Renal cortical epithelial cell (primary cell): ENCODE measurements around the gene GEMIN7. TPM values are rescaled to one million over a fixed set of nuclear protein-coding genes. Genes with fewer than 3 reads are reported as not detected.
A peak's percentile ranks its signal among the peaks of the same experiment; 100 is the strongest.

Experiments used
- DNase-seq: peaks from one replicate; pipeline ENCODE4 v3.0.0-alpha.2; 2011; ENCODE audit warnings: low read depth
- total RNA-seq: library from RNA; depleted of rRNA; stranded (reverse); fragments of >200 nt; gene quantifications from 2 replicates; pipeline ENCODE4 v1.2.3, GENCODE V29; 2014

The GEMIN7 gene, protein sequence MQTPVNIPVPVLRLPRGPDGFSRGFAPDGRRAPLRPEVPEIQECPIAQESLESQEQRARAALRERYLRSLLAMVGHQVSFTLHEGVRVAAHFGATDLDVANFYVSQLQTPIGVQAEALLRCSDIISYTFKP
- total RNA-seq = 21.5 and 51.4 TPM in 2 replicates

- peak; percentile 43 for DNase-seq
These were observed at the start of gene GEMIN7 for GRCh38 chr19:45079063-45079910. Gene GEMIN7, plus strand, starts transcription at chr19:45079260. Its CDS starts 10,855 bp downstream, at chr19:45090115.

- no peak for DNase-seq
These were observed 48.2 kb upstream of the GEMIN7 start for GRCh38 chr19:45030825-45031224.

DNA sequence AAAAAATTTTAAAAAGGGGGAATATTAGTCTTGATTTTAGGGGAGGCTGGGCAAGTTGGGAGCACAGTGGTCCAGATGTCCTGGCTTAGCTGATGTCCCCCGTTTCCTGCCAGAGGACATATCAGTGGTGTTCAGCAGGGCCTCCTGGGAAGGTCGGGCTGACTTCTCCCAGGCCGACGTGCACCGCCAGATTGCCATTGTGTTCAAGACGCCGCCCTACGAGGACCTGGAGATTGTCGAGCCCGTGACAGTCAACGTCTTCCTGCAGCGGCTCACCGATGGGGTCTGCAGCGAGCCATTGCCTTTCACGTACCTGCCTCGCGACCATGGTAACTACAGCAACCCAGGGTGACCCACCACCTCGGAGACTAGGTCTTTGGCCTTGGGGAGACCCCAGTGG is 46.6 kb upstream of the GEMIN7 start:
- DNase-seq = no peak

GRCh38 chr19:45035755-45036154 is 43.3 kb upstream of the GEMIN7 start:
- DNase-seq = no peak

GRCh38 chr19:45037393-45038169 is 41.5 kb upstream of the GEMIN7 start:
- no peak for DNase-seq

GRCh38 chr19:45038931-45039893 is 39.8 kb upstream of the GEMIN7 start, which contains the start of gene CLASRP:
Gene CLASRP, plus strand, starts transcription at chr19:45039045. Its CDS starts 1,168 bp downstream, at chr19:45040213.
- peak; percentile 64 for DNase-seq

DNA sequence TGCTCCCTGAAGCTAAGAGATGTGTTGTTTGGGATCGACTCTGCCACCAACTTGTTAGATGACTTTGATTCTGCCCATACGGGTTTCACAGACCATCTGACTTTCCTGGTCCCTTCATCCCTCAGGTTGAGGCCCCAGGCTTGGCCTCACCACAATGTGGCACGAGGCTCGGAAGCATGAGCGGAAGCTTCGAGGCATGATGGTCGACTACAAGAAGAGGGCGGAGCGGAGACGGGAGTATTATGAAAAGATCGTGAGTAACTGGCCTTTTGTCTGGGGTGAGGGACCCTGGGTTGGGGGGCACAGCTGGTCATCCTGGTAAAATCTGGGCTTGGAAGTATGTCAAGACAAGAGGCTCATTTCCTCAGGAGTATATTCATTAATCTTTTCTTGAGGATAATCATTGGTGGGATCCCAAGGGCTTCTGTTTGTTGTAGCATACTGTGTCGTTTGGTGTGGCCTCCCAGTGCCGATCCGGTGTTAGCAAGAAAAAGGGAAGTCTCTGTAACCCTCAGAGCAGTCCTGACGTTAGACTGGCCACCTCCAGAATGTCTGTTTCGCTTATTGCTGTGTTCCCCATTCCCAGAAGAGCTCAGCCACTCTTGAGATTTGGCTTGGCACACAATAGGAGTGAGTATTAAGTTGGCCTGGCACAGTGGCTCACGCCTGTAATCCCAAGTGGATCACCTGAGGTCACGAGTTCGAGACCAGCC is 38.8 kb upstream of the GEMIN7 start:
- DNase-seq = no peak

DNA sequence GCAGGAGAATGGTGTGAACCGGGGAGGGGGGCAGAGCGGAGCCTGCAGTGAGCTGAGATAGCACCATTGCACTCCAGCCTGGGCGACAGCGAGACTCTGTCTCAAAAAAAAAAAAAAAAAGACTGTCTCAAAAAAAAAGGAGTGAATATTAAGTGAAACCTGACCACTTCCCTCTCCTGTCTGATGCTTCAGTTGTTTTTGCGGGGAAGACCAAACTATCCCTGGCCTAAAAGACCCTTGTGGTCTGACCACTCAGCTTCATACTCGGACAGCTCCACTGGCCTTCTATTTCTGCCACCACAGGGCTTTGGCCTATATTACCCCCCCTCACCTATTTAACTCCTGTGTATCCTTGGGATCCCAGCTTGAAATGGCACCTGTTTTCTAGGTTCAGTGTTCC is 37.9 kb upstream of the GEMIN7 start:
- DNase-seq = no peak

GRCh38 chr19:45045671-45046353 is 33.2 kb upstream of the GEMIN7 start:
- no peak for DNase-seq

- DNase-seq = no peak
These were observed 32.7 kb upstream of the GEMIN7 start for GRCh38 chr19:45046355-45046754.

GRCh38 chr19:45047188-45047797 is 31.8 kb upstream of the GEMIN7 start:
- no peak for DNase-seq

DNA sequence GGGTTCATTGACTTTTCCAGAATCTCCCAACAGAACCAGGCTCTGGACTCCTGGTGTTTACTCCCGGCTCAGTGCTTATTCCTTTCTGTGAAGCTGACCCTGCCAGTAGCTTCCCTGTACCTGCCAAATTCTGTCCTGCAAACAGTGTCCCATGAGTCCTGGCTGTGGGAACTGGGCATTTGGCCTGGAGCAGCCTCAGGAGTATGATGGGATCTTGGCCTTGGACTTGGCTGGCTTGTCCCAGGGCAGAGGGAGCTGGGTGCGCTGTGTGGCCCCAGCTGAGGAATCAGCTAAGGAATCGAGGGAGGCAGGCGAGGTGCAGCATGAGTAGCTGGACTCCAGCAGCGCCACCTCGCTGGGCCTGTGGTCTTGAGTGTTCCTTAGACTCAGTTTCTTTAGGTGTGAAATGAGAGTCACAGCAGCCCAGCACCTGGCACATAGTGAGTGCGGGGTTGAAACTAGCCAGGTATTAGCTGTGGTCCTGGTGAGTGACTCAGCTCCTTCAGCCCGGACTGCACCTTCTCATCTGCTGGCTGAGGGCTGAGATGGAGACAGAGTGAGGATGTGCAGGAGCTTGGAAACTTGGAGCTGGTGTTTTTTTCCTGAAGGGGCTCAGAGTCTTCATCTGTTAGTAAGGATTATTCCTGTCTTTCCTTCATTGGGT is 29.9 kb upstream of the GEMIN7 start:
- no peak for DNase-seq

DNA sequence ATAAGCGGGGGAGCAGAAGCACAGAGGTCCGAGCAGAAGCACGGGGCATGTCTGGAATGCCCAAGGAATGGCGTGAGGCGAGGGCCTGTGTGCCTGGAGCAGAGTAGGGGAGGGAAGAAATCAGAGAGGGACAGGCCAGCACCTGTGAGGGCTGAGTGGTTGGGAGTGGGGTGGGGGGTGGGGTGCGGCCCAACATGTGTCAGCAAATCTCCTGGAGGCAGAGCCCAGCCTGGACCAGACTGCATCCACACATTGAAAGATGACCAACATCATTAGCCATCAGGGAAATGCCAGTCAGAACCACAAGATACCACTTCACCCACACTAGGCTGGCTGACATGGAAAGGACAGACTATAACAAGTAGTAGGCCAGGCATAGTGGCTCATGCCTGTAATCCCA is 29.0 kb upstream of the GEMIN7 start:
- DNase-seq = no peak

DNA sequence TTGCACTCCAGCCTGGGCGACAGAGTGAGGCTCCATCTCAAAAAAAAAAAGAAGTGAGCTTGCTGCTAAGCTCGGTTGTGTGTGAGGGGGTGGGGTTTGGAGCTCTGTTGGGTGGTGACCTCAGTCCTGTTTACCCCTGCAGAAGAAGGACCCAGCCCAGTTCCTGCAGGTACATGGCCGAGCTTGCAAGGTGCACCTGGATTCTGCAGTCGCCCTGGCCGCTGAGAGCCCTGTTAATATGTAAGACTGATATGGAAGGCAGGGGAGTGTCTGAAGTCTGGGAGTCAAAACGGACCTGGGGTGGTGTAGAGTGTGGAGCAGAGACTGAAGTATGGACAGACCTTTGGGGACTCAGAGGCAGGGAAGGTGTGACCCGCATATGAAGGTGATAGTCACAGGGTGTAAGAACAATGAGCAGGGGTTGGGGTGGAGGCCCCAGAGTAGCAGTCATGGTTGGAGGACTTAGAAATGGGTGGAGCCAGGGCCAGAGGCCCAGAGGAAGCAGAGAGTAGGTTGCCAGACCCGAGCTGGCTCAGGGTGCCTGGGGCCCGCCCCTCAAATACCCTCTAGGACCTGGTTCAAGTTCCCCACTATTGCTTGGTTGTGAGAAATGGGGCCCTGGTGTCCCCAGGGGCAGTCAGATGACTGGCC is 27.0 kb upstream of the GEMIN7 start:
- no peak for DNase-seq

DNA sequence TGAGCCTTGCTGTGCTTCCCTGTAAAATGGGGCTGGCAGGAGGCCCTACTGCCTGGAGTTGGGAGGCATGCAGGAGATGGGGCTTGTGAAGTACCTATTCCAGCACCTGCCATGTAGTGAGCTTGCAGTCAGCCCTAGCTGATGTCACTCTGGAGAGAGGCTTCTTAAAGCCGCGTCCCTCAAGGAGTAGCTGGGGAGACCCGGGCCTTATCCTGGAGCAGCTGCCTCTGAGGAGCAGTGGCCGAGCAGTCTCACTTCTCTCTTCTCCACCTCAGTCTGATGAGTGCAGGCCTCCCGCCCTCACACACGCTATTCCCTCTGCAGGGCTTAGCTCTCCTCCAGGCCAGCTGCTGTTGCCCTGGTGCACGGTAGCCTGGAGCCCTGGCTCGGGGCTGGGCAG is 22.2 kb upstream of the GEMIN7 start:
- DNase-seq = no peak

- no peak for DNase-seq
These were observed 21.6 kb upstream of the GEMIN7 start for GRCh38 chr19:45057444-45057843.

DNA sequence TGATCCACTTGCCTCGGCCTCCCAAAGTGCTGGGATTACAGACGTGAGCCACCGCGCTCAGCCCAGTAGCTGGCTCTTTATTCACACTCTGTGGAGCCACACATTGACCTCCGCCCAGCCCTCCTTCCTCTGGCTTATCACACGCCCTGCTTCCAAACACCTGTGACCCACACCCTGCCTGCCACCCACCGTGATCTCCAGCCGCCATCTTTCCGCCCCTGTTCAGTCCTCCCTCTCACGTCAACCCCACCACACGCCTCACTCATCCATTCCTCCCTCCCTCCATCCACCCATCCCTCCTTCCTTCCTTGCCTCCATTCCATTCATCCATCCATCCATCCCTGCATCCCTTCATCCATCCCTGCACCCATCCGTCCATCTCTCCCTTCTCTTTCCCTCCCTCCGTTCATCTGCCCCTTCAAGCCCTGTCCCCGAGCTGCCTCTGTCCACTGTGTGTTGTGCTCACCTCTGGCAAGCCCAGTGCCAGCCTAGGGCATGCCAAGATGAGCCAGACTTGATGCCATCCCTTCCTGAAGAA is 20.4 kb upstream of the GEMIN7 start:
- no peak for DNase-seq

DNA sequence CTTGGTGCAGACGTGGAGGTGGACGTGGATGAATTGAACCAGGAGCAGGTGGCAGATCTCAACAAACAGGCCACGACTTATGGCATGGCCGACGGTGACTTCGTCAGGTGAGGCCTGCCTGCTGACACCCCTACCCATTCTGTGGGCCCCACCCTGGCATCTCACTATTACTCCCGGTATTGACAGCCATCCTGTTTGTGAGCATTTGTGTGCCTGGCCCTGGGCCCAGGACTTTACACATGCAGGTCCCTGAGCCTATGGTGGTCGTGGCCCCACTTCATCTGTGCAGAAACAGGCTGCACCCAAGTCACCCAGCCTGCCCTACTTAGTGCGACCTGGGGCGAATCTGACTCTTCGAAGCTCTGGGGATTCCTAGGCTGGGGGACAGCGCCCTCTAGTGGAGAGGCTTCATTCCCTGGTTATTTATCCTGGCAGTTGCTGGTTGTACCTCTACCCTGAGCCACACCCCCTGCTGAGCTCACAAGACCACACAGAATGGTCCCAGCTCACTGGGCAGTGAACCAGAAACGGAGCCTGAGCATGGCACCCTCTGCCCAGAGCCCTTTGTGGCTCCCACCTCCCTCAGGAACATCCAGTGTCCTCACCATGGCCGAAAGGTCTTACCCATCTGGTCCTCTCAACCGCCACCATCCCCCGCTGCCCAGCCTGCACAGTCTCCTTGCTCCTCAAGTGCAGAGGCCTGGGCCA is 19.6 kb upstream of the GEMIN7 start:
- peak; percentile 72 for DNase-seq
